ENCODE measurements around the gene RBM23.

Gene RBM23

GRCh38 chr14:22896760-22897159 is 22.2 kb downstream of the RBM23 start:
- in situ Hi-C loops (cut with MboI; ENCODE audit: low pct_unique_long_range_greater_than_20kb, low sequenced_read_pairs, unreplicated experiment), result no loop called here
- TF ChIP-seq CTCF (IDR thresholded peaks at IDR 0.05; ENCODE audit: extremely low read depth, insufficient read depth, missing control alignments), result no peak

GRCh38 chr14:22896356-22896755 is 22.6 kb downstream of the RBM23 start:
- no peak for DNase-seq (ENCODE audit: low spot score)
- in situ Hi-C loops (cut with MboI; ENCODE audit: low pct_unique_long_range_greater_than_20kb, low sequenced_read_pairs, unreplicated experiment), result no loop called here
- no peak for TF ChIP-seq CTCF (IDR thresholded peaks at IDR 0.05; ENCODE audit: extremely low read depth, insufficient read depth, missing control alignments)

More at GRCh38 chr14:22896760-22897159, 22.2 kb downstream of the RBM23 start:
- DNase-seq (ENCODE audit: low spot score), result no peak

- TF ChIP-seq CTCF (IDR thresholded peaks at IDR 0.05; ENCODE audit: extremely low read depth, insufficient read depth, missing control alignments), result no peak
- in situ Hi-C loops (cut with MboI; ENCODE audit: low pct_unique_long_range_greater_than_20kb, low sequenced_read_pairs, unreplicated experiment), result no loop called here
- no peak for DNase-seq (ENCODE audit: low spot score)
Measured at GRCh38 chr14:22895402-22895801, 23.5 kb downstream of the RBM23 start.

- DNase-seq (ENCODE audit: low spot score), result no peak
- in situ Hi-C loops (cut with MboI; ENCODE audit: low pct_unique_long_range_greater_than_20kb, low sequenced_read_pairs, unreplicated experiment), result no loop called here
- TF ChIP-seq CTCF (IDR thresholded peaks at IDR 0.05; ENCODE audit: extremely low read depth, insufficient read depth, missing control alignments), result no peak
Measured at GRCh38 chr14:22893706-22894105, 25.2 kb downstream of the RBM23 start.

- TF ChIP-seq CTCF (IDR thresholded peaks at IDR 0.05; ENCODE audit: extremely low read depth, insufficient read depth, missing control alignments), result no peak
- in situ Hi-C loops (cut with MboI; ENCODE audit: low pct_unique_long_range_greater_than_20kb, low sequenced_read_pairs, unreplicated experiment), result no loop called here
- DNase-seq (ENCODE audit: low spot score), result no peak
Measured at GRCh38 chr14:22892488-22892887, 26.5 kb downstream of the RBM23 start.

GRCh38 chr14:22890416-22890815 is 28.5 kb downstream of the RBM23 start:
- in situ Hi-C loops (cut with MboI; ENCODE audit: low pct_unique_long_range_greater_than_20kb, low sequenced_read_pairs, unreplicated experiment), result no loop called here
- TF ChIP-seq CTCF (IDR thresholded peaks at IDR 0.05; ENCODE audit: extremely low read depth, insufficient read depth, missing control alignments), result no peak
- no peak for DNase-seq (ENCODE audit: low spot score)

GRCh38 chr14:22888662-22889061 is 30.3 kb downstream of the RBM23 start:
- in situ Hi-C loops (cut with MboI; ENCODE audit: low pct_unique_long_range_greater_than_20kb, low sequenced_read_pairs, unreplicated experiment), result no loop called here
- DNase-seq (ENCODE audit: low spot score), result no peak

More at GRCh38 chr14:22888662-22889061, 30.3 kb downstream of the RBM23 start:
- no peak for TF ChIP-seq CTCF (IDR thresholded peaks at IDR 0.05; ENCODE audit: extremely low read depth, insufficient read depth, missing control alignments)

Measured in GM13977 (cell line).